ENCODE data around the gene TNFRSF18.
"Not testable (repeated sequence)": the region's sequence is repeated elsewhere in the genome, so short reads cannot be mapped to it uniquely, and the experiment has no call there.

Gene TNFRSF18

DNA sequence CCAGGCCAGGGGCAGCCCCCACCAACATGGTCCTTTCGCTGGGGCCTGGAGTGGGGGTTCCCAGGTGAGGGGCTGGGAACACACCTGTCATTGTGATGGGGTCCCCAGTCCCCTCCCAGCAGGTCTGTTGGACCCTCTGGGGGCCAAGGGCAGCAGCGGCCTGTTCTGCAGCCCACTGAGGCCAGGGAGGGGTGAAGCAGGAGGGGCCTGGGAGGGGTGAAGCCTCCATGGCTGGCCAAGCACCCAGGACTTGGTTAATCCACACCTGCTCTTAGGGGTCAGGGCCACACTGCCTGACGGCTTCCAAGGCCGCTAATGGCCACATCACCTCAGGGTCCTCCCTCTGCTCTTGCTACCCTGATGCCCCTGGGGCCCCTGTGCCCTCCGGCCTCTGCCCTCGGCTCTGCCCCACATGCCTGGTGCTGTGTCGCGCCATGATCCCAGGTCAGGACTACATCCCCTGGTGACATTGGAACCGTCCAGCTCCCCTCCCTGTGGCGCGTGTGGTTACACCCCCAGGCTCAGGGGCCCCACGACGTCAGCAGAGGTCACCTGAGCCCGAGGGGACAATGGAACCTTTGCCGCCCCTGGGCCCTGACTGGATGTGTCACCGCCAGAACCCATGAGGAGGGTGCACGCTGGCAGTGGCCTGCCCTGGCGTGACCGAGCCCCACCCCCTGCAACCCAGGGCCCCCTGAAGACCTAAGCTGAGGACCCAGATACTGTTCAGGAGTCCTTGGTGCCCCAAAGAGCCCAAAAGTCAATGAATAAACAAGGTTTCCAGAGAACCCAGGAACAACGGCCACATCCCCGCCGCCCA lies 7.0 kb downstream of the TNFRSF18 start:
- no peak for DNase-seq (ENCODE audit: low read depth in 3 of 3, low spot score in 1 of 3)

DNA sequence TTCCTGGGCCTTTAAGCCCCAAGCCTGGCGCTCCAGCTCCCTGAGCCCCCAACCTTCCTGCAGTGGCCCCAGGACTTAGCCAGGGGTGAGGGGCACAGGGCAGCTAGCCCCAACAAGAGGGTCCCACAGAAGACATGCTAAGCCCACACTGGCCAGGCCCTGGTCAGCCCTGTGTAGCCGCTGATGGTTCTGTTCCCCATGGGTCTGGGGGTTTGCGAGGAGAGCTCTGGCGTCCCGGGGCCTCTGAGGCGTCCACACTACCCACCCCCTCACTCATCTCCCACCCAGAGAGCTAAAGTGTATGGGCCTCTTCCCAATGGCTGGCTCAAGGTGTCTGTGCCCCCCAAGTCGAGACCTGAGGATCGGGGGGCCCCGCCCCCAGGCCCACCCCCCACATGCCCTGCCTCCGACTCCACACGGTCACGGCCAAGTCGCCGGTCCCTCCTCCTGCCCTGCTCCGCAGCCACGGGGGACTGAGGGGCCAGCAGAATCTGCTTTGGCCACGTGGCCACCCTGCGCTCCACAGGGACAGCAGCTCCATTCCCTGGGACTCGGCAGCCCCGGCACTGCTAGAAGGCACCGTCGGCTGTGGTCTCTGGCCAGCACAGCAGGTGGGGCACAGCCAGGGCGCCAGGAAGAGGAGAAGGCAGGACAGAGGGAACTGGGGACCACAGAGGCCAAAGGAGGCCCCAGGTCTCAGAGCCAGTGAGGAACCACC lies 7.8 kb downstream of the TNFRSF18 start:
- no peak for DNase-seq (ENCODE audit: low read depth in 3 of 3, low spot score in 1 of 3)

DNA sequence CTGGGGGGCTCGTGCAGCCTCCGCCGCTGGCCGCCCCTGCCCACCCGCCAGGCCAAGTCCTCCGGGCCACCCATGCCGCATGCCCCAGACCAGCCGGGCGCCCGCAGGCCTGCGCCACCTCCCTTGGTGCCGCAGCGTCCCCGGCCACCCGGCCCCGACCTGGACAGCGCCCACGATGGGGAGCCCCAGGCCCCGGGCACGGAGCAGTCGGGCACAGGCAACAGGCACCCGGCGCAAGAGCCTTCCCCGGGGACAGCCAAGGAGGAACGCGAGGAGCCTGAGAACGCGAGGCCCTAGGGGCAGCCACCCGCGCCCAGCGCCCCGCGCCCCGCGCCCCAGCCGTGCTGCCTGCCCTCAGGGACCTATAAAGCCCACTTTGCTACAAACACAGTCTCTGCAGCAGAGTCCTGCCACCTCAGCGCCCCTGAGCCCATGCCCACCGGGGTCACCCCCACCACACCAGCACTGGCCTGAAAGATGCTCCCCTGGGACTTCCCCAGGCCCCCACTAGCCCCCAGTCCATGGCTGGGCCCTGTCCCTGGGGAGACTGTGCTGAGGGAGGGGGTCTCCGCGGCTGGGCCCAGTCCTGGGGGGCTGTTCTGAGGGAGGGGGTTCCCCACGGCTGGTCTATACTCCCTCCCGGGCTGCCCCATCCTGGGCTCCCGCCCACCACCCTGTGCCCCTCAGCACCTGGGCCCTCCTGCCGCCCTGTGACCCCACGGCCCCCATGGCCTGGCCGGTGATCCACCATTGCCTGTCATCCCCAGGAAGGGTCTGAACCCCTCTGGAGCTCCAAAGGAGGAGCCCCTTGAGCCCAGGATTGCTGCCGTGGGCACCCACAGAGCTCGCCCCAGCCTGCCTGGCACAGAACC lies 8.6 kb downstream of the TNFRSF18 start:
- DNase-seq (ENCODE audit: low read depth in 3 of 3, low spot score in 1 of 3): no peak

DNA sequence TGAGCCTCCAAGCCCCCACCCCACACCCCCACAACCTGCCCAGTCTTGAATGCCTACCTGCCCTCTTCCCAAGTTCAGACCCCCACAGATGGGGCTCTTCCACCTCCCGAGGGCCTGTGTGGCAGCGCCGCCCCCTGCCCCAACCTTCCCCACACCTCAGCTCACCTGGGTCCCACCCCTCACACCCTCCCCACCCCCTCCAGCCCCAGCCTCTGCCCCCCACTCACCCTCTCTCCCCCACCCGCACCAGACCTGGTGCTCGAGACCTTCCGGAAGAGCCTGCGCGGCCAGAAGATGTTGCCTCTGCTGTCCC lies 9.2 kb downstream of the TNFRSF18 start:
- no peak for DNase-seq (ENCODE audit: low read depth in 3 of 3, low spot score in 1 of 3)

DNA sequence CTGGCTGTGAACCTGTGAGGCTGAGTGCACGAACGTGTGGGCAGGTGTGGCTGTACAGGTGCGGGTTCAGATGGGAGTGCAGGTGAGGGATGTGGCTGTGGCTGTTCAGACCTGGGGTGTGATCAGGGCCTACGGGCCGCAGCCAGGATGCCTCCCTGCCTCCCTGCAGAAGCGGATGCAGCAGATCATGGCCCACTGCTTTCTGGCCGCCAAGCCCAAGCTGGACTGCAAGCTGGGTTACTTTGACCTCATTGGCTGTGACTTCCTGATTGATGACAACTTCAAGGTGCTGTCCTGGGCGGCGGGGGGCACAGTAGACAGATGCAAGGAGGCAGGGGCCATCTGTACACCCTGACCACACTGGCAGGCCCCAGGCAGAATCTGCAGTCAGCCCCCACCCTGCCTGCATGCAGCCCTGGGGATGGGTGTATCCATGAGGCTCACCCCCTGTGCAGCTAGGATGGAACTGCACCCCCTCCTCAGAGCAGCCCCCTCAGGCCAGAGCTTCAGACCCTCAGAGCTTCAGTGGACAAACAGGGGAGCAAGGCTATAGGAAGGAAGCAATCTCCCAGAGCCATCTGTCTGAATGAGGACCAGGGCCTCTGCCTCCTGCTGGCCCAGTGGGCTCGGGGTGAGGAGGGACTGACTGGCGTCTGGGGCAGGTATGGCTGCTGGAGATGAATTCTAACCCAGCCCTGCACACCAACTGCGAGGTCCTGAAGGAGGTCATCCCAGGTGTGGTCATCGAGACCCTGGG lies 9.8 kb downstream of the TNFRSF18 start:
- DNase-seq (ENCODE audit: low read depth in 3 of 3, low spot score in 1 of 3): no peak

DNA sequence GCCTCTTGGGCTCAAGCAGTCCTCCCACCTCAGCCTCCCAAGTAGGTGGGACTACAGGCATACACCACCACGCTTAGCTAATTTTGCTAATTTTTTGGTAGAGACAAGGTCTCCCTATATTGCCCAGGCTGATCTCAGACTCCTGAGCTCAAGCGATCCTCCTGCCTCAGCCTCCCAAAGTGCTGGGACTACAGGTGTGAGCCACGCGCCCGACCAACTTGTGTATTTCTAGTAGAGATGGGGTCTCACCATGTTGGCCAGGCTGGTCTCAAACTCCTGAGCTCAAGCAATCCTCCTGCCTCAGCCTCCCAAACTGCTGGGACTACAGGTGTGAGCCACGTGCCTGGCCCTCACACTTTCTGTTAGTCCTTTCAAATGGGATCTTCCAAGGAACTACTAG lies 10.7 kb downstream of the TNFRSF18 start:
- not testable (repeated sequence) for DNase-seq (ENCODE audit: low read depth in 3 of 3, low spot score in 1 of 3)

DNA sequence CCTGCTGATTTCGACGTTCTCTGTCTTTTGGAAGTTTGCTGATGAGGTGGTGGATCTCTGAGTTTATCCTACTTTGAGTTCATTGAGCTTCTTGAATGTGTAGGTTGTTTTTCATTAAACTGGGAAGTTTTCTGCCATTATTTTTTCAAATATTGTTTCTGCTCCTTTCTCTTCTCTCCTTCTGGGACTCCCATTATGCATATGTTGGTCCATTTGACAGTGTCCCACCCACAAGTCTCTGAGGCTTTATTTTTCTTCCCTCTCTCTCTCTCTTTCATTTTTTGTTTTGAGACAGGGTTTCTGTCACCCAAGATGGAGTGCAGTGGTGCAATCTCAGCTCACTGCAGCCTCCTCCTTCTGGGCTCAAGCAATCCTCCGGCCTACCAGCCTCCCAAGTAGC lies 11.7 kb downstream of the TNFRSF18 start:
- no peak for DNase-seq (ENCODE audit: low read depth in 3 of 3, low spot score in 1 of 3)

DNA sequence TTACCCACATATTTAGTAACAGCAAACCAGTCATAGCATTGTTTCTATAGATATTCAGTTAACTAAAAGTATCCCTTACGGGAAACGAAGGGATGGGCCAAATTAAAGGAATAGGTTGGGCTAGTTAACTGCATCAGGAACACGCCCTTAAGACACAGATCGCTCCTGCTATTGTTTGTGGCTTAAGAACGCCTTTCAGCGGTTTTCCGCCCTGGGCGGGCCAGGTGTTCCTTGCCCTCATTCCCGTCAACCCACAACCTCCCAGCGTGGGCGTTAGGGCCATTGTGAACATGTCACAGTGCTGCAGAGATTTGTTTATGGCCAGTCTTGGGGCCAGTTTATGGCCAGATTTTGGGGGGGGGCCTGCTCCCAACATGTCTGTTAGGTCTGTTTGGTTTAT lies 14.7 kb downstream of the TNFRSF18 start:
- DNase-seq (ENCODE audit: low read depth in 3 of 3, low spot score in 1 of 3): no peak

DNA sequence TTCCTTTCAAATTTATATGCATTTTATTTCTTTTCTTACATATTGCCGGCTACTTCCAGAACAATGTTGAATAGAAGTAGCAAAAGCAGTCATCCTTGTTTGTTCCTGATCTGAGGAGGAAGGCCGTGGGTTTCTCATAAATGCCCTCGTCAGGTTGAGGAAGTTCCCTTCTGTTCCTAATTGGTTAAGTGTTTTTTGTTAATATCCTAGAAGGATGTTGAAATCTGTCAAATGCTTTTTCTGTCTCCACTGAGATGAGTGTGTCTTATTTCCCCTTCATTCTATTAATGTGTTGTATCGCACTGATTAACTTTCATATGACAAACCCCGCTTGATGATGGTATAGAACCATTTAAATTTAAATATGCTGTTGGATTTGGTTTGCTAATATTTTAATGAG lies 17.3 kb downstream of the TNFRSF18 start:
- DNase-seq (ENCODE audit: low read depth in 3 of 3, low spot score in 1 of 3): no peak

DNA sequence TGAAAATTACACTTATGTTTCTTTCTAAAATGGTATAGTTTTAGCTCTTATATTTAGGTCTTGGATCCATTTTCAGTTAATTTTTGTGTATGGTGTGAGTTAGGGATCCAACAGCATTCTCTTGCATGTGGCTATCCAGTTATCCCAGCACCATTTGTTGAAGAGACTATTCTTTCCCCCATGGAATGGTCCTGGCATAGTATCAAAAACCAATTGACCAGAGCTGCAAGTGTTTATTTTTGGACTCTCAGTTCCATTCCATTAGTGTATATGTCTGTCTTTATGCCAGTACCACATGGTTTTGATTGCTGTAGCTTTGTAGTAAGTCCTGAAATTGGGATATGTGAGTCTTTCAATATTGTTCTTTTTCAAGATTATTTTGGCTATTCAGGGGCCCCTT lies 18.5 kb downstream of the TNFRSF18 start:
- no peak for DNase-seq (ENCODE audit: low read depth in 3 of 3, low spot score in 1 of 3)

DNA sequence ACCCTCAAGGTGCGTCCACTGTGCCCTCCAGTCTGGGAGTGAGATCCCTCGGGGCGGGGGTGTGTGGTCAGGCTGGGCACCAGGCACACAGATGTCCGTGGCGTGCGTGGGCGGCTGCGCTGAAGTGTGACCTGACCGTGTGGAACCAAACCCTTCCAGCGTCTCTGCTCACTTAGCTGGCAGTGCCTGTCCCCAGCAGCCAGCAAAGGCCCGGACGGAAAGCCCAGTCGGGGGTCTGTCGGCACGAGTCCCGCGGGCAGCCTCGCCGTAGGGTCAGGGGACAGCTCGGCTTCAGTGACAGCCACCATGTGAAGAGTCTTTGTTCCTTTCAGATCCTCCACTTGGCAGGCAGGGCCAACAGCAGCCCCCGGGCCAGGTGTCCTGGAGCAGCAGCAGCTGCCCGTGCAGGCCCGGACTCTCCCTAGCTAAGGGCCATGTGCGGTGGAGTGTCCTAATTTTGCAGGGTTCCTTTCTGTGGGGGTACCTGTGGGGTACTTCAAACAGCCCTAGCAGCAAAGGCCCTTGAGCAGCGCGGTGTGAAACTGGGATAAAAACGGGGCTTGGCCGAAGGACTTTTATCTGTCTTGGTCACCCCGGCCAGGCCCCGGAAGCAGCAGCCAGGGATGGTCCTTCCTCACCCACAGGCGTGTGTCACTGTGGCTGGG lies 21.2 kb downstream of the TNFRSF18 start:
- DNase-seq (ENCODE audit: low read depth in 3 of 3, low spot score in 1 of 3): no peak

DNA sequence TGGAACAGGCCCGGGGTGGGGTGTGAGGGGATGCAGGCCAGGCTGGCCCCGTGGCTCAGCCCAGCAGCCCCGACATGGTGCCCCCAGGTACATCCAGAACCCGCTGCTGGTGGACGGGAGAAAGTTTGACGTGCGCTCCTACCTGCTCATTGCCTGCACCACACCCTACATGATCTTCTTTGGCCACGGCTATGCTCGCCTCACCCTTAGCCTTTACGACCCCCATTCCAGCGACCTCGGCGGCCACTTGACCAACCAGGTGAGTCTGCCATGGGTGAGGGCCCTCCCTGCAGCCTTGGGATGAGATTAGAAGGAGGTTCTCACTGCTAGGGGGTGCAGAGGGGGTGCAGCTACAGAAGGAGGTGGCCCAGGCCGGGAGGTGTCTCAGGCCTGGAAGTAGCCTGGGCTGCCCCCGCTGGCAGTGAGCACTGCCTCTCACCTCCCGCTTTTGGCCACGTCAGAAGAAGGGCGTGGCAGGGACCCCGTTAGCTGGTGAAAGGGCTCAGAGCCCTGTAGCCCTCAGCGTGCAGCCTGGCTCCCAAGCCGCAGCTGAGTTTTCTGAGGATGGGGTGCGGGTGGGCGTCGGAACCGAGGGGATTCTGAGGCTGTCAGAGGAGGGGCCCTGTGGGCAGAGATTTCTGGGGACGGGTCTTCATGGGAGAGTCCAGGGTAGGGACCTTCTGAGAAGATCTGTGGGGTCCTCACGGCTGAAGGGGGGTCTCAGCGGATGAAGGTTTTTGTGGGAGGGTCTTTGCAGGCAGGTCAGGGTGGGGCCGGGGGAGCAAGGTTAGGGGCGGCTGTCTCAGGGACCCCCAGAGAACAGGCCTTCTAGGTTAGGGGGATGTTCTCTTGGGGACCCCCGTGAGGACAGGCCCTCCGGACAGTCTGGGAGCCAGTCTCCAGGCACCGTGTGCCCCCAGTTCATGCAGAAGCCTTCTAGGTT lies 22.3 kb downstream of the TNFRSF18 start:
- no peak for DNase-seq (ENCODE audit: low read depth in 3 of 3, low spot score in 1 of 3)

DNA sequence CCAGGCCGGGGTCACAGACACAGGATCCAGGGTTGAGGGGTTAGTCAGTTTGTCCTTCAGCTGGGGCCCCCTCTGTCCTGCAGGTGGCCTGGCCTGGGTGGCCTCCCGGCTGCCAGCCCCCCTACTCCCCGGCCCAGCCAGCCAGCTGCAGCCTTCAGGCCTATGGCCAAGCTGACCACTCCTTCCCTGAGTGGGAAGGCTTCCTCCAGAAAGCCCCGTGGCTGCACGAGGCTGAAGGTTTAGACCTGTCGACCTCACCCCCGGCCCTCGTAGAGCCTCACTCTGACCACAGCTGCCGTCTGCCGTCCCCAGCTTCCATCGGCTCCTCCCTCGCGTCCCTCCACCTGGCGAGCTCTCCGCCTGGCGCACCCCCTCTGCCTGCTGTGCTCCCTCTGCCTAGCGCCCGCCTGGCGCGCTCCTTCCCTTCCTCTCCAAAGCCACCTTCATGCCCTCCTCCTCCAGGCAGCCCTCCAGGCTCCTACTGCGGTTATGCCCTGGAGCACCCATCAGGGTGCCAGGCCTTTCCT lies 23.1 kb downstream of the TNFRSF18 start:
- no peak for DNase-seq (ENCODE audit: low read depth in 3 of 3, low spot score in 1 of 3)

DNA sequence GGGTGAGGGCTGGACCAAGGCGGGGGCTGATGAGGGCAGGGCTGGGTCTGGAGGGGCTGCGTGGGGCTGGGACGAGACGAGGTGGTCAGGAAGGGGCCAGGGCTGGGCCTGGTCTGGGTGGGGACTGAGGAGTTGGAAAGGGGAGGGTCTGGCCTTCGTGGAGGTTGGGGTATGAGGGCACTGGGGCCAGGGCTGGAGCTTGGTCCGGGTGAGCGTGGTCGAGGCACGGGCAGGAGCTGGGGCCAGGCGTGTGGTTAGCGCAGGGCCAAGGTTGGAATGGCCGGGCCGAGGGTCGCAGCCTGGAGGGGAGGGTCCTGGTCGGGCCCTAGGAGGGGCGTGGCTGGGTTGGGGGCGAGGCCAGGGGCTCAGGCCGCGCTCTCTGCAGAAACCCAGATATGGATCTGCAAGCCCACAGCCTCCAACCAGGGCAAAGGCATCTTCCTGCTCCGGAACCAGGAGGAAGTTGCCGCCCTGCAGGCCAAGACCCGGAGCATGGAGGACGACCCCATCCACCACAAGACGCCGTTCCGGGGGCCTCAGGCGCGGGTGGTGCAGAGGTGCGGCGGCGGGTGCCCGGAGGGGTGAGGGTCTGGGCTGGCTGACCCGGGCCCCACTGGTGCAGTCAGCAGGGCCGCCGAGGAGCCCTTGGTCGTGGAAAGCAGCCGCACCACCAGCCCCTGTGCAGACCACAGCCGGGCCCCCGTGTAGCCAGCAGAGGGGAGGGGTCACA lies 23.7 kb downstream of the TNFRSF18 start:
- DNase-seq (ENCODE audit: low read depth in 3 of 3, low spot score in 1 of 3): no peak

DNA sequence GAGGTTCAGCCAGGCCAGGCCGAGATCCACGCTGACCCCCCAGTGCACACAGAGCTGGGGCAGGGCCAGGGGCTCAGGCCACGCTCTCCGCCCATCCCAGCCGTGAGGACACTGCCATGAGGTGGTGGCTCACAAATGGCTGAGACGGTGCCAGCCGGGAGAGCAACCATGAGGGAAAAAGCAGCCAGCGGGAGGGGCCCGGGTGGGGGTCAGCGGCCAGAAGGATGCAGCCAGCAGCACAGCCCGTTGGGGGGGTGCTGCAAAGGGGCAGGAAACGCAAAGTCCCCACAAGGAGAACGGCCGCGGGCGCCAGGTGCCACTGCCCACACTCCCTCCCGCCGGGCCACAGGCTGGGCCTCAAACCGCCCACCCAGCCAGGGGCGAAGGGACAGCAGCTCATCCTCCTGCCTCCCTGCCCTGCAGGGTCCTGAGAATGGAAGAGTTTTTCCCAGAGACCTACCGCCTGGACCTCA lies 24.4 kb downstream of the TNFRSF18 start:
- DNase-seq (ENCODE audit: low read depth in 3 of 3, low spot score in 1 of 3): no peak

DNA sequence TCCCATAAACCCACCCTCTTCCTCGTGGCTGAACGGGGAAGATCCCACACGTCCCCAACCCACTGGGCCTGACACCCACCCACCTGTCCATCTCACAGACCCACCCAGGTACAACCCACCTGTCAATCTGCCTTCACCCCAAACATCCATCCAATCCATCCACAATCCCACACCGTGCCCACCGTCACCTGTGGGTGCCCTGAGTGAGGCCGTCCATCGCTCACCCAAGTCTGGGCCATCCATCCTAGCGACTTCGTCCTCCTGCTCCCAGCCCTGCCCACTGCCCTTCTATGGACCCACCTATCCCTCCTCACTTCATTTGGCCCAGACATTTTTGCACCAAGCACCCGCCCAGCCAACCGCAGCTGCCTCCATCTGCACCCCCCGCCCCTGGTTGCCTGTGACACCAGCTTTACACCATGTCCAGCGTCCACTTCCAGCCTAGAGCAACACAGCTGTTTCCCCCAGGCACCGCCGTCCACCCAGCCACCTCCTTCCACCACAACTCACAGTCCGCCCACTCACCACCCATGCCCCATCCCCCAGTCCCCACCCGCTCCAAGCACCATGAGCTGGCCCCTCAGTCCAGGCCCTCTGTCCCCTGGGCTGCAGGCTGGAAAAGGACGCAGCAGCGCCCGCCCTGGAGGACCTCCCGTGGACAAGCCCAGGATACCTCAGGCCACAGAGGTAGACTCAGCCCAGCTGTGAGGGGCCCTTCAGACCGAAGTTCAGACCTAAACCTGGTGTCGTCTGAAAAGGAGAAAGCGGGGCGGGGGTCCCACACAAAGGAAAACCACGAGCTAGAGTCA lies 25.1 kb downstream of the TNFRSF18 start:
- DNase-seq (ENCODE audit: low read depth in 3 of 3, low spot score in 1 of 3): no peak

DNA sequence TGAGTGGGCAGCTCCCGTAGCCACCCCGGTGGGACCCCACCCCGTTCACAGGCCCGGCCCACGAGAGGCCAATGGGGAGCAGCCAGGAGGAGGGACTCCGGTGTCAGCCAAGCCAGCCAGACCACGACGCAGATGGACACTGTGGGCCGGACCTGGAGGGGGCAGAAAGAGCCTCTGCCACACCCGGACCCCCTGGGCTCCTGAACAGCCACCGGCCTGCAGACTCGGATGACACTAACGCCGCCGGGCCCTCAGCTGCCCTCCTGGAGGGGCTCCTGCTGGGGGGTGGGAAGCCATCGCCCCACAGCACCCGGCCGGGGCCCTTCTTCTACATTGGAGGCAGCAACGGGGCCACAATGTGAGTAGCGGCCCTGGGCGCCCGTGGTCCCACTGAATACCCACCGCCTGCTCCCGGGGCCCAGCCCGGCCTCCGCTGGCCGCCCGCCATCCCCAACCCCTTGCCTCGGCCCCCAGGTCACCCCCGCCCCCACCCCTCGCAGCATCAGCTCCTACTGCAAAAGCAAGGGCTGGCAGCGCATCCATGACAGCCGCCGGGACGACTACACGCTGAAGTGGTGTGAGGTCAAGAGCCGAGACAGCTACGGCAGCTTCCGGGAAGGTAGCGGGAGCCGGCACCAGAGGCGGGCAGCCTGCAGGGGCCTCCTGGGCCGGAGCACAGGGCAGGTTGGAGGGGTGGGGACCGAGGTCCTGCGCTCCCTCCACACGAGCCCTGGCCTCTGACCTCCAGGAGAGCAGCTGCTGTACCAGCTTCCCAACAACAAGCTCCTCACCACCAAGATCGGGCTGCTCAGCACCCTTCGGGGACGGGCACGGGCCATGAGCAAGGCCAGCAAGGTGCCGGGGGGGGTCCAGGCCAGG lies 26.2 kb downstream of the TNFRSF18 start:
- no peak for DNase-seq (ENCODE audit: low read depth in 3 of 3, low spot score in 1 of 3)

Measured in stimulated activated CD4-positive, alpha-beta T cell treated with anti-CD3 and anti-CD28 coated beads, TNF-alpha, amount 100 ng/mL, for 1 hour (primary cell).